Activated CD4-positive, alpha-beta T cell treated with anti-CD3 and anti-CD28 coated beads for 1 hour (primary cell): ENCODE data around the gene SMNDC1.
"Not testable (repeated sequence)": the region's sequence is repeated elsewhere in the genome, so short reads cannot be mapped to it uniquely, and the experiment has no call there.

Source experiments
- DNase-seq: peaks from one replicate; pipeline ENCODE4 v3.0.0-alpha.2; 2020

The SMNDC1 gene

DNA sequence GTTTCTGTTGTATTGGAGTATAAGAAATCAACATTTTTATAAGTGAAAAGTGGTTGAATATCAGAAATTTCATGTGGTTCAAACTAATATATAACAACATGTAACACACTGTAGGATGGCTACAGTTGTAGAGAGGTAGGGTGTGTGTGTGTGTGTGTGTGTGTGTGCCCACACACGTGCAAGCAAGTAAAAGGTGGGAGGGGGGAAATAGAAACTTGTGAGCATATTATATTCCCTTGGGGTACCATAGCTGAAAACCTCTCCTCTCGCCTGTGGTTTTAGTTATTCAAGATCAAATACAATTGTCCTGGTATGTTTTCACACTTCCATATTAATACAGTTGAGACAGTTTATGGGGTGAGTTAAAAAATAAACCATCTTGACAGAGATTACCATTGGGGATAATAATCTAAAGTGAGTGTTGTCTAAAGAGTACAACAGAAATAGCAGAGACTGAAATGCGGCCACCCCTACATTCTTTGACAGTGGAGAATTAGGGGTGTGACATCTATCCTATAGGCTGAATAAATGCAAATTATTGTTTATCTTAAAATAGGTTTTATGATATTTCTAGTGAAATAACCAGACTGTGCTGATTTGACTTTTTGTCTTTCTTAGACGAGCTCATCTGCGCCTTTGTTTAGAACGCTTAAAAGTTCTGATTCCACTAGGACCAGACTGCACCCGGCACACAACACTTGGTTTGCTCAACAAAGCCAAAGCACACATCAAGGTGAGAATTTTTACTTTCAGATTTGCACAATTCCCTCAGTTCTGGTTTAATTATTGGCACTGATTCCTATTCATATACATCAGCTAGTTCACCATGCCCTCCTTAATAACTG, 25.9 kb downstream of the SMNDC1 start:
- DNase-seq: no peak

DNA sequence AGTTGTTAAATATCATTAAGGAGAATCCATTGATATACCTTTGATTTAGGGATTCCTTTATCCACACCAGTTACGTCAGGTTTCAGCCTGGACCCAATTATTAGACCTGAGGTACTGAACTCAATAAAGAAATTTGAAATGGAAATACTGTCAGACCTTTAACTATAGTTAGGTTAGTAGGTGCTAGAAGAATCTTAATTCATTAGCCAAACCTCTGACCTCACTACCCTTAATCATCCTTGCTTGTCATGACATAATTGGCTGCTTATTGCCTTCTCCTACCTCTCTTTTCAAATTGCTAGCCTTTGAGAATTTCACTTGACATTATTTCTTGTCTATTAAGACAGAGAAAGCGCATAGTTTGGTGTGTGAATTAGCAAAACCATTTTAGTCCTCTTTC, 27.1 kb downstream of the SMNDC1 start:
- DNase-seq: no peak

DNA sequence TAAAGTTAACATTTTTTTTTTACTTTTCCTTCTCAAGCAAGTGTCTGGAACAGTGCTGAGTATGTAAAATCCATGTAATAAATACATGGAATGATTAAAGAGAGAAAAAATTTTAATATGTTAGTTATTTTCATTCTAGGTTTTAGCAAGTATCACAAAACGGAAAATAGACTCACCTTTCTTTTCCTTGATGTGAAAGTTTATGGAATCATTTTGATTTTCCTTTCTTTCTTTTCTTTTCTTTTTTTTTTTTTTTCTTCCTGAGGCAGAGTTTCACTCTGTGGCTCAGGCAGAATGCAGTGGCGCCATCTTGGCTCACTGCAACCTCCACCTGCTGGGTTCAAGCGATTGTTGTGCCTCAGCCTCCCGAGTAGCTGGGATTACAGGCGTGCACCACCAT, 28.1 kb downstream of the SMNDC1 start:
- DNase-seq: no peak

DNA sequence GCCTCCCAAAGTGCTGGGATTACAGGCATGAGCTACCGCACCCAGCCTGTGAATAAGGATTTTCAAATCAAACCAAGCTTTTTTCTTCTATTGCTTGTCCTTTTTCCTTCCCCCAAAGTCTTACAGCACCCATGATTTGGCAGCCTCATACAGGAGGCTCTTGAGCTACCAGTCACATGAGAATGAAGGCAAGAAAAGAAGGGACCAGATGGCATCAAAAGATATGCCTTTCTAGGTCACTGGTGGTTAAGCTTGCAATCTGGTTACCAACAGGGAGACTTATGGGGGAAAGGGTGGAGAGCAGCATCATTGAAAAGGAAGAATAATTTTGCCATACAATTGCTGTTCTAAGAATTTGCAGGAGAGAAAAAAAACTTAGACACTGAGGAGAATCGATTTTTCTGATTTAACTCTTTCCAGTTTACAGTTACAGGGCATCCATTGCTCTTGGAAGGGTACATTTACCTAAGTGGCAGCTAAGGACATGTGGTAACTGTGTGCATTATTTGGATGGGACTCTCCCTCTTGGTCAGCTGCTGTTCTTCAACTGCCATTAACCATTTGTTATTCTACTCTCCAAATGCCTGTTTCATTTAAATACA, 29.5 kb downstream of the SMNDC1 start:
- DNase-seq: no peak

DNA sequence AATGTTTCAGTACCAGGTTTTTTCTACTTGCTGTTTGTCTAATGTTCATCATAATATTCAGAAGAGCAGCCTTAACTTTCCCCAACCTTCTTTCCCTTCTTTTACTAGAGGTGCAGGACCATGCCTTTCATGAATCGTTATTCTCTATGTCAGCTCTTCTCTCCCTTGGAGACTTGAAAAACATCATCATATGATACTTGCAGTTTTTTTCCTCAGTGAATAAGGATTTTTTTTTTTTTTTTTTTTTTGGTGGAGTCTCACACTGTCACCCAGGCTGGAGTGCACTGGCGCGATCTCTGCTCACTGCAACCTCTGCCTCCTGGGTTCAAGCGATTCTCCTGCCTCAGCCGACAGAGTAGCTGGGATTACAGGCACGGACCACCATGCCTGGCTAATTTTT, 30.1 kb downstream of the SMNDC1 start:
- DNase-seq: no peak

DNA sequence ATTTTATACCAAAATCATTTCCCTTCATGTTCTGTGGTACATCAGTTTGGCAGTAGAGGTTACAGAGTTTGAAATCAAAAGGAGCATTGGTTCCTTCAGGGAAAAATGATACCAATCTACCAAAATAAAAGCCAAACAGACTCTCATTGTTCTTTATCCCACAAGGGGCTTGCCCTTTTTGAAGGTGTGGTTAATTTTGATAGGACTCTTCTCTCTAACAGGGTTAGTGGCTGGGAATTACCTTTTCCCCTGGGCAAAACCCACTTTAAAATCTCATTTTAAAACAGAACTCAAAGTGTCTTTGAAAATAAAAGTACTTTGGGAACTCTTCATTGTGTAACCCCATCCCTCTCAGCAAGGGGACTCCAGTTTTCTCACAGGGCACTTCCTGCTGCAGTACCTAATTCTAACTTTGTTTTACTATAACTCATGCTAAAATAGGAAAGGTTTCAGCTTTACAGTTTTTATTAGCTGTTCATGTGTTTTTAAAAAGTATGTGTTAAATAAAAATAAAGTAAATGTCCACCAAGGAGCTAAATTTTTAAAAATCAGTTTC, 30.6 kb downstream of the SMNDC1 start:
- DNase-seq: no peak

DNA sequence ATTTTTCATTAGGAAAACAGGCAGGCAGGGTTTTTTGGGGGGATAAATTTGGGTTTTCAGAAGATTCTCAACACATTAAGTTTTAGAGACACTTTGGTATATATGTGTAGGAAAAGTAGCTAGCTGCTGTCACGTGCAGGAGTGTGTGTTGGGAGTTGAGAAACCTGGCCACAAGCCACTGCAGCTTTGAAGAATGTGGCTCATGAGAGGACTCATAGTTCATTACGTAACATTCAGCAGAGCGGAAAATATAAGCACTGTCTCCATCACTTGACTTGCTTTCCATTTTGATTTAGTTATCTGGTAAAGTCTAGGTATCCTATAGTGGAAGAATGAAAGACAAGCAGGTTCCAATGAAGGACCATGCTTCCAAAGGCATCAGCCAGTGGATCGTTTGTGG, 31.2 kb downstream of the SMNDC1 start:
- DNase-seq: no peak

DNA sequence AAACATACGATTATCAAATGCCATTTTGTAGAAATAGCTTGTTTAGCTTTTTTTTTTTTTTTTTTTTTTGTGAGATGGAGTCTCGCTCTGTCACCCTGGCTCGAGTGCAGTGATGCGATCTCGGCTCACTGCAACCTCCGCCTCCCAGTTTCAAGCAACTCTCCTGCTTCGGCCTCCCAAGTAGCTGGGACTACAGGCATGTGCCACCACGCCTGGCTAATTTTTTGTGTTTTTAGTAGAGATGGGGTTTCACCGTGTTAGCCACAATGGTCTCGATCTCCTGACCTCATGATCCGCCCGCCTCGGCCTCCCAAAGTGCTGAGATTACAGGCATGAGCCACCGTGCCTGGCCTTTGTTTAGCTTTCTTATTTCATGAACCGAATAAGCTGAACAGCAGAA, 31.7 kb downstream of the SMNDC1 start:
- not testable (repeated sequence) for DNase-seq

DNA sequence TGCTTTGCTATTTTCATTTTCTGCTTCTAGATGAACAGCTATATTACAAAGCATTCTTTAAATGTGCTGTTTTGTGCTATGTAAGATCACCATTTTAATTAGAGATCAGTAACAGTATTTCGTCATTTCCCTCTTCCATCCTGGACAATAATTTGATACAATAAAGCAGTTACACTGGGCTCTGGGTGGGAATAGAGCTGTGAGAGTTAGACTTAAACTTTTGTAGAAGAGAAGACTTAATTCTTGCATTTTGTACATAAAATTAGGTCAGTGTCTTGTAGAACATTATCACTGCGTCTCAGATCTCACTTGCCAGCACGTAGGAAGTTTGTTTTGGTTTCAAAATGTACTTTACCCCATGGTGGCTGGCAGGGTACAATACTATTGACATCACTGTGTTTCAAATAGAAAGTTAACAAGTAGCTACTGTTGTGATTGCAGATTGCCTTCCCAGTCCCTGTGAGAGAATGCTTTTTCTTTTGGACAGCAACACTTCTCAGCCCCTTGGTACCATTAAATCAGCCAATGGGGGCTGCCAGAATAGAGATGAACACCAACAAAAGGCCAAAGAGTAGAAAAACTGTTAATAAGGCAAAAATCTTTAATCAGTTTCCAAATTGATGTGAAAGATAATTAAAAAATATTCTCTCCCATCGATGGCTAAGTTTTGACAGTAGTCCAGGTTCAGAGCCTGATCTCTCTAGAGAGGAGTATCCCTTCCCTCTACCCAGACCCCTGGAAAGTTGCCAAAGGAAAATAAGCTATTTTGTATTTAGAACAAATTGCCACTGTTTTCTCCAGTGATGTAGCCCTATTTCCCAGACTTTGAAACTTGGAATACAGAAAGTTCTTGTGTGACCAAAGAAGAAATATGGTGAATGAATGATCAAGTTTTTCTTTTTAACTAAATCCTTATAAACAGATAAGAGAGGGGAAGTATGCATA, 35.1 kb downstream of the SMNDC1 start:
- no peak for DNase-seq

DNA sequence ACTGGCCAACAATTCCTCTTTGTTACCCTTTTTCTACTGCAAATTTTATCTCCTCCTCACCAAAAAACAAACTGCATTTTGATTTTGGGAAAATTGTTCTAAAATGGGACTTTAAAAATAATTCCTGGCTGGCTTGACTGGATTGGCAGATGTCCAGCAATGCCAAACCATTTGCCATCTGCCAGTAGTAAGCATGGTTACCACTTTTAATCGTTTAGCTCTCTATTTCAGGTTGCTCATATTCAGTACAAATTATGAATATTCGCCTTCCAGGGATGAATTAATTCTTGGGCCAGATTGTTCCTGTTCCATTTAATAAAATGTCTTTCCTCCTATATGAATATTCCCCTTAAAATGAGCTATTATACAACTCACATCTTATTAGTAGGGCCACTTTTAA, 35.7 kb downstream of the SMNDC1 start:
- no peak for DNase-seq

DNA sequence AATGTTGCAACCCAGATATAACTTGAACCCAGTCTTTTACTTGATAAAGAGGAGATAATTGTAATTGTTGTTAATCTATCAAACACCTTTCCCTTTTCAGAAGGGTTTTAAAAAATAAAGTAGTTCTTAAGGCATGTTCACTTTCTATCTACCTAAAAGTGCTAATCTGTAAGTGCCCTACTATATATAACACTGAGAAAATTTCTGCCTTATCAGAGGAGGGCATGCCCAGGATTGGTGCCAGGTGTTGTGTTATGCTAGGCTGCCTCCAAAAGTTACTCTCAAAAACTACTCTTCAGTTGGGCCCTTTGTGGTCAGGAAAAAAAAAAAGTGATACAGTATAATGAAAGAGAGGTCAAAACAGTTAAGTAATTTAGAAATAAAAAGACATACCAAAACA, 36.3 kb downstream of the SMNDC1 start:
- DNase-seq: no peak

DNA sequence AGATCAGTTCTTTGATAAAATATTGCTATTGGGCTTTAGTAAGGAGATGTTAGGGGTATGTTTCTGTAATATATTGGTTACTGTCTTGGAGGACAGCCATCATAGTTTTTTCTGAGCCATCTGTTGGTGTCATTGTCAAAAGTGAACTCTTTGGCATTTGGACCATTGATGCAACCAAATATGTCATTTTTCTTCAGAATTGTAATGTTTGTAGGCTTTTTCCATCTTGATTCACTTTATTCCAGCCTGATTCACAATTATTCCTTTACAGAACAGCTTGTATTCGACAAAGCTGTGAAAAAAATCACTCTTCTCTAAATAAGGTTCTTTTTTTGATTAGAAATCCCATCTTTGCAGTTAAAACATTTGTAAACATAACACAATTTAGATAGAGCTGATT, 37.4 kb downstream of the SMNDC1 start:
- no peak for DNase-seq

DNA sequence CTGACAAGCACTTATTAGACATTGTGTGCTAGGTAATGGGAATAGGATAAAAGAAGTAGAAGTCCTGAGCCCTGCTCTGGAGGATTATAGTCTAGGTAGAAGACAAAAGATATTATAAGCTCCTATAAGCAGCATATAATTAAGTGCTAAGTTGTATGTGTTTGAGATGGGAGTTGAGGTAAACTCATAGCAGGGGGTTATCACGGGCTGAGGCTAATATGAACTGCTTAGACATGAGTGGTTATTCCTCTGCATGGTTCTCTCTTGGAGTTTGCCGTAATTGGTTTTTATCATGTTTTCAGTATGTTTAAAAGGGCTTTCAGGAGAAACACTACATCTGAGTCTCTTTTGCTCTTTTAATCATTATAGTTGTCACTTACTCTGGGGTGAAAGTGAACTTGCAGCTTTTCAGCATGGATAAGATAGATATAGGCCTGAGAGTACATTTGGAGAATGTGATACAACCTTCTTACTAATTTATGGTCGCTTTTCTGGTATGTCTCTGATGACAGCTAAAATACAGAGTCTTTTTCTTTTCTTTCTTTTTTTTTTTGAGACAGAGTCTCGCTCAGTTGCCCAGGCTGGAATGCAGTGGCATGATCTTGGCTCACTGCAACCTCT, 39.0 kb downstream of the SMNDC1 start:
- DNase-seq: no peak

DNA sequence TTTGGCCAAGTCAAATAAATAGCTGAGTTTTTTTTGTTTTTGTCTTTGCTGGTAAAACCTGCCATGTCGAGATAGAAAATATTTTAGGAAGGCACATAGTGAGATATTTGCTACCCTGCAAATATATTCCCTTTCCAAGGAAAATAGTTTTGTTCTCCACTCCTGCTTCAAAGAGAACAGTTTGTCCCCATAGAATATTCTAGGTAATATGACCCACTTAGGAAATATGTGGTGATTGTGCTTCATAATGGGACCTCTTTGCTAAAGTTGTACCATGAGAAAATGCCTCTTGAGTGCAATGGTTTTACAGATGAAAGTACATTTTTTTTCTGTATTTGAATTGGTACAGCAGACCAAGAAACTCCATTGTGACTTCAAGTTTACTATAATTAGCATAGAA, 41.6 kb downstream of the SMNDC1 start:
- no peak for DNase-seq

DNA sequence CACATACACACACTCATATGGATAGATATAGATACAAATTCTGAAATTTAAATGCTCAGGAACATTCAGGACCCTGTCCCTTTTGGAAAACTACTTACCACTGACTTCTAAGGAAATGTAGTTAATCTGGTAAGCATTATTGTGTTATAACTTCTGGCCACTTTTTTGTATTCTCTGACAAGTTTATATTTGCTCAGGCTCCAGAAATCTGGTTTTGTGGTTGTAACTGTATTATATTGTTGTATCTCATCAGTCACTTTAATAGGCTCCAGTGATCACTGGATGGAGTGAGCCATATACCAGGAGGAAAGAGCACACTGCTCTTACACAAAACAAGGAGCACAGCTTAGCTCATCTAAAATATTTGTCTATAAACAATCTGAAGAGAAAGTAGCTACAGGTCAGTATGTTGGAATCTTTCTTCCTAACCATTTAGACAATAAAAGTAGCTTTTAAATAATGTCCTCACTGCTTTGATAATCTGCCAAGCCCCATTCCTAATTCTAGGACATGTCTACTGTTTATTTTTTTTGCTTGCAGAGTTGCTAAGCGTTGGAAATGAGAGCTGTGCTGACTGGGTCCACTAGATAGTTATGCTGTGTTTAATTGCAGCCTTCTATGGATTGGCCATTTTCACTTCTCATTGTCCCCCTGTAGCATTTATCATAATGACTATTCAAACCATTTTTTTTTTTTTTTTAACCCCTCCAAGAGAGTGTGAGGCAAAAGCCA, 43.8 kb downstream of the SMNDC1 start:
- no peak for DNase-seq

DNA sequence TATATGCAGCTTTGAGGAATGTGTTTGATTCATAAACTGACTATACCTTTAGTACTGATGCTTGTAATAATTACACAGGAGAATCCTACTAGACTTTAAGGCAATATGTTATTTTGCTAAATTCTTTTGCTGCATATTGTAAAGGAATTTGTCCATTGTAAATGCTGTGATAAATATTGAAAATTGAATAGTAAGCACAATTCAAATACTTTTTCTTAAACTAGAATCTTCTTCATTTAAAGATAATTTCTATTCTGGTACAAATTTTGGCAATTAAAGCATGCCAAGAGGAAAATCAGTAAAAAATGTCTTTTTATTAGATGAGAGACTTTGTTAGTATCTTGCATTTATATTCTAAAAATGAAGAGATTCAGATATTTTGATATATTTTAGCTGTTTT, 45.4 kb downstream of the SMNDC1 start:
- DNase-seq: no peak

DNA sequence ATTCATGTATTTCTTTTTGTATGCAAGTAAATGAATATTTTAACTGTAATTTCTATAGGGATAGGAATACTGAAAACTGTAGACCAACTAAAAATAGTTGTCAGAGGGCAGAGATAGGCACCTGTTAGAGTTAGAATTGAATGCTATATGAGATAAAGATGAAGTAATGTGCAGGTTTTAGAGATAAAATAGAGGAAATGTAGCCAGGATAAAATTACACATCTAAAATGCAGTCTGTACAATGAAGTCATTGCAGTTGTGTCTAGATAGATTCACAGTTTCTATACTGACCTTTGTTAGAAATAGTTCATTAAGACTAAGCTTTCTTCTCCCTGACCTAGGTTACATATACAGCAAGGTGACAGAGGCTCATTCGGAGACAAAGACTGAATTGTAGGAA, 46.2 kb downstream of the SMNDC1 start:
- no peak for DNase-seq

DNA sequence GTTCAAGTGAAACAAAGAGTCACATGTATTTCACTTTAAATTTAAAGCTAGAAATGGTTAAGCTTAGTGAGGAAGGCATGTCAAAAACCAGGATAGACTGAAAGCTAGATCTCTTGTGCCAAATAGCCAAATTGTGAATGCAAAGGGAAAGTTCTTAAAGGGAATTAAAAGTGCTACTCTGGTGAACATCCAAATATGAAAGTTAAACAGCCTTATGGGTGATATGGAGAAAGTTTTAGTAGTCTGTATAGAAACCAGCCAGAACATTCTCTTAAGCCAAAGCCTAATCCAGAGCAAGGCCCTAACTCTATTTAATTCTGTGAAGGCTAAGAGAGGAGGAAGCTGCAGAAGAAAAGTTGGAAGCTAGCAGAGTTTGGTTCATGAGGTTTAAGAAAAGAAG, 50.3 kb downstream of the SMNDC1 start:
- no peak for DNase-seq

DNA sequence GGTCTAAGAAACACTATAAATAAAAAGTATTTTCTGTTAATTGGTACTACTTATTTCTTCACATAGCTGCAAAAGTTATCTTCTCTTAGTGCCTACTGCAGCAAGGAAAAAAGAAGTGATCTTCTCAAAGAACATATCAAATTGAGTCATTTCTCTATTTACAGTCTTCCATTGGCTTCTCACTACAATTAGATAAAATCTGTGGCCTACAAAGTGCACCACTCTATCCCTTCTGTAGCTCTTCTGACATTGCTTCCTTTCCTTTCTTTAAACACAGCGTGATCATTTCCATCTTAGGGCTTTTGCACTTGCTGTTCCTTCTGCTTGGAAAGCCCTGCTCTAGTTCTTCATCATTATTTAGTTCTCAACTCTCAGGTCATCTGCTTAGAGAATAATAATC, 52.6 kb downstream of the SMNDC1 start:
- no peak for DNase-seq

DNA sequence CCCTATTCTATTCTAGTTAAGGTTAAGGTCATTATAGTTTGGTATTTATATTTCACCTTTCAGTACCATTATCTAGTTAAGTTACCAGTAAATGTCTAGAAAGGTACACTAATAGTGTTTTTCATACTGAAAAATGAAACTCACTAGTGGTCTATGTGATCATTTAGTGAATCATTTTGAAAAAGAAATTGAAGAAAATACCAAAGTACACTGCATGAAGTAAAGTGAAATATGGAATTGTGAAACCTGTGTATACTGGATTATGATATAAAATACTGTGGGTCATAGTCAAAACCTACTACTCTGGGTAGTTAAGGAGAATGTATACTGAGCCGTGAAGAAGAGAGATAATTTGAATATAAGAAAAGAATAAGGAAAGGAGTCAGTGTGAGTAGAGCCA, 53.3 kb downstream of the SMNDC1 start:
- DNase-seq: not testable (repeated sequence)

DNA sequence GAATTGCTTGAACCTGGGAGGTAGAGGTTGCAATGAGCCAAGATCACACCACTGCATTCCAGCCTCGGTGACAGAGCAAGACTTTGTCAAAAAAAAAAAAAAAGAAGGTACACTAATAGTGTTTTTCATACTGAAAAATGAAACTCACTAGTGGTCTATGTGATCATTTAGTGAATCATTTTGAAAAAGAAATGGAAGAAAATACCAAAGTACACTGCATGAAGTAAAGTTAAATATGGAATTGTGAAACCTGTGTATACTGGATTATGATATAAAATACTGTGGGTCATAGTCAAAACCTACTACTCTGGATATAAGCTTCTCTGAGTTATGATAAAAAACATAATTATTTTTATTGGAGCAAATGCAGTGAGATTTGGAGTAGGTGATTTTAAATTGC, 55.2 kb downstream of the SMNDC1 start:
- DNase-seq: not testable (repeated sequence)

DNA sequence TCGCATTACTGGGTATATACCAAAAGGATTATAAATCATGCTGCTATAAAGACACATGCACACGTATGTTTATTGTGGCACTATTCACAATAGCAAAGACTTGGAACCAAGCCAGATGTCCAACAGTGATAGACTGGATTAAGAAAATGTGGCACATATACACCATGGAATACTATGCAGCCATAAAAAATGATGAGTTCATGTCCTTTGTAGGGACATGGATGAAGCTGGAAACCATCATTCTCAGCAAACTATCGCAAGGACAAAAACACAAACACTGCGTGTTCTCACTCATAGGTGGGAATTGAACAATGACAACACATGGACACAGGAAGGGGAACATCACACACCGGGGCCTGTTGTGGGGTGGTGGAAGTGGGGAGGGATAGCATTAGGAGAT, 56.9 kb downstream of the SMNDC1 start:
- not testable (repeated sequence) for DNase-seq
